ENCODE measurements around the gene MMP24.
"Not testable (repeated sequence)": the region's sequence is repeated elsewhere in the genome, so short reads cannot be mapped to it uniquely, and the experiment has no call there.

Gene MMP24

DNA sequence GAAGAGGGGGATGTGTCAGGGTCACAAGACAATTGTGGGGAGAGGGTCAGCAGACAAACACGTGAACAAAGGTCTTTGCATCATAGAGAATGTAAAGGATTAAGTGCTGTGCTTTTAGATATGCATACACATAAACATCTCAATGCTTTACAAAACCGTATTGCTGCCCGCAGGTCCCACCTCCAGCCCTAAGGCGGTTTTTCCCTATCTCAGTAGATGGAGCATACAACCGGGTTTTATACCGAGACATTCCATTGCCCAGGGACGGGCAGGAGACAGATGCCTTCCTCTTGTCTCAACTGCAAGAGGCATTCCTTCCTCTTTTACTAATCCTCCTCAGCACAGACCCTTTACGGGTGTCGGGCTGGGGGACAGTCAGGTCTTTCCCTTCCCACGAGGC lies 35.8 kb downstream of the MMP24 start:
- DNase-seq, result not testable (repeated sequence)

DNA sequence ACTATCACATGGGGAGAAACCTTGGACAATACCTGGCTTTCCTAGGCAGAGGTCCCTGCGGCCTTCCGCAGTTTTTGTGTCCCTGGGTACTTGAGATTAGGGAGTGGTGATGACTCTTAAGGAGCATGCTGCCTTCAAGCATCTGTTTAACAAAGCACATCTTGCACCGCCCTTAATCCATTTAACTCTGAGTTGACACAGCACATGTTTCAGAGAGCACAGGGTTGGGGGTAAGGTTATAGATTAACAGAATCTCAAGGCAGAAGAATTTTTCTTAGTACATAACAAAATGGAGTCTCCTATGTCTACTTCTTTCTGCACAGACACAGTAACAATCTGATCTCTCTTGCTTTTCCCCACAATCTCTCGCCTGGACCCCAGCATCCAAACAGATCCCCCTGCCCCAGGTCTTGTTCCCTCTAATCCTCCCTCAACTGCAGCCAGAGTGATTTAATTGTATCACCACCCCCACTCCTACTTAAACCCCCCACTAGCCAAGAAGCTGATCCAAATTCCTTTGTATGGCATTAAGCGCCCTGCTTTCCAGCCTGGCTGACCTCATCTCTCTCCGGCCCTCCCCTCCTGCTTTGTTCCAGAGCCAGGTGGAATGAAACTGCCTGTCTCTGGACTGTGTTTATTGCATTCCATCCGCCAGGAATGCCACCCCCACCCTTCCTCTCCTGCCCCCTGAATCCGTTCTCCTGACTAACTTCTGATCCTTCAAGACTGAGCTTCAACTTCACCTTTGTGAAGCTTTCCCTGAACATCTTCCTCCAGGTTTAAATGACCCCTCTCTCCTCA lies 36.4 kb downstream of the MMP24 start:
- not testable (repeated sequence) for DNase-seq

DNA sequence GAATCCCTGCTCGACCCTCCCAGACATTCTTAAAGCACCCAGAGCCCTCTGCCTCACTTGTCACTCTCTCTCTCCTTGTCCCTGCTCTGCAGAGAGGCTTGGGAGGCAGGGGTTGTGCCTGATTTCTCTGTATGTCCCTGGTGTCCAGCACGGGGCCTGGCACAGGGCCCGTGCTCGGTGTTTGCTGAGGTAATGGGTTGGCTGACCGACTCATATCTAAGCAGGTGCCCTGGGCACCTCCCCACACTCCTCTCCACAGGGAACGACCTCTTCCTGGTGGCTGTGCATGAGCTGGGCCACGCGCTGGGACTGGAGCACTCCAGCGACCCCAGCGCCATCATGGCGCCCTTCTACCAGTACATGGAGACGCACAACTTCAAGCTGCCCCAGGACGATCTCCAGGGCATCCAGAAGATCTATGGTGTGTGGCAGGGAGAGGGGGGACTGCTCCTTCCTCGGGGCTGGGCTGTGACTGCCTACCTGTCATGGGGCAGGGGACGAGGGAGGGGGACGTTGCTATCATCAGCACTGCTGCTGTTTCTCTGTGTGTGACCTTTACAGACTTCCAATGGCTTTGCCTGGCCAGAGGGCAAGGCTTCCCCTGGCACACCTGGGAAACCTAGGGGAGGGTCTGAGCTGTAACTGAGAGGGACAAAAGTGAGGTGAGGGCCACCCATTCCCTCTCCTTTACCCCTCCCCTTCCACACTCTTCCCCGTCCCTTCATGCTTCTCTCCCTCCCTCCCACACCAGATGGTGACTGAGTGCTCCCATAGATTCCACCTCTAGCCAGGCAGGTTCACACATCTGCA lies 37.2 kb downstream of the MMP24 start:
- DNase-seq, result no peak

DNA sequence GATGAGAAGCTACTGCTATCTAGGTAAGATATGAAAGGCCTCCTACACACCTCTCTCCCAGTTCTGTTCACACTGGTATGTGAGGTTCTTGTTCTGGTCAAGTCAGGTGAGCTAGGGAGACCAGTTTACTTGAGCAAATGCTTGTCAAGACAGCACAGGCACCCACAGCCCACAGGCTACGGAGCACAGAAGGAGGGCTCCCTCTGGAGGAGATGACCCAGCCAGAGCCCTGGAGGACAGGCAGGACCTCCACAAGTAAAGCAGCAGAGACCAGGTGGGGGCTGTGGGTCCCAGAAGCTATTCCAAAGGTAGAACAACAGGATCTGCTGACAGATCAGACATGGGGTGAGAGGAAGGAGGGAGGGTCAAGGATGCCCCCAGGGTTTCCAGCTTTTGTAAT lies 38.3 kb downstream of the MMP24 start:
- DNase-seq, result no peak

- DNase-seq, result no peak
These were observed 40.6 kb downstream of the MMP24 start for GRCh38 chr20:35267092-35267491.

DNA sequence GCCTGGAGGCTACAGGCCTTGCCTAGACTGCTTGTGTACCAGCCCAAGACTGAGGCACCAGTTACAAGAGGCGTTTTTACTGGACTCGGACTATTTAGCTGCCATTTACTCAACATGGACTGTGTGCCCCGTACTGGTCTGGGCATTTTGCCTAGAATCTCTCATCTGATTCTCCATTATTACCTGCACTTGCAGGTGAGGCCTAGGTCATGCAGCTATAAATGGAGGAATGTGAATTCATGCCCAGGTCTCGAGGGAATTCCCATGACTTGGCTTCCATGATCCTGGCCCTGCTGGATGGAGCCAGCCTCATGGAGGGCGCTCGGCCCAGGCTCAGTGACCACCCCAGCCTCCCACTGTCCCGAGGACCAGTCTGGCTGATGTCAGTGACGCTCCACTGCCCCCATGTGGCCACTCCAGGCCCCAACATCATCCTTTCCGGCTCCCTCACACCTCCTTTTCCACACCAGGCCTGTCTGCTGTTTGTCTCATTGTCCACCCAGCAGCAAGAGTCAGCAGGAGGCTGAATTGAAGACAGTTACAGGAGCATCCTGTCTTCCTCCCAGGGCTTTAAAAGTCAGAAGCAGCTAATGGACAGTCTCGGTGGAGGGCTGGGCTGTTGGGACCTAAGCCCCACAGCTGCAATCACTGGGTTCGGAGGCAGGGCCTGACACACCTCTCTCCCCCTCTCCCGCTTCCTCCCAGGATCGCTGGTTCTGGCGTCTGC lies 42.7 kb downstream of the MMP24 start:
- peak; percentile 59 for DNase-seq

GRCh38 chr20:35270021-35270902 lies 43.8 kb downstream of the MMP24 start:
- no peak for DNase-seq

DNA sequence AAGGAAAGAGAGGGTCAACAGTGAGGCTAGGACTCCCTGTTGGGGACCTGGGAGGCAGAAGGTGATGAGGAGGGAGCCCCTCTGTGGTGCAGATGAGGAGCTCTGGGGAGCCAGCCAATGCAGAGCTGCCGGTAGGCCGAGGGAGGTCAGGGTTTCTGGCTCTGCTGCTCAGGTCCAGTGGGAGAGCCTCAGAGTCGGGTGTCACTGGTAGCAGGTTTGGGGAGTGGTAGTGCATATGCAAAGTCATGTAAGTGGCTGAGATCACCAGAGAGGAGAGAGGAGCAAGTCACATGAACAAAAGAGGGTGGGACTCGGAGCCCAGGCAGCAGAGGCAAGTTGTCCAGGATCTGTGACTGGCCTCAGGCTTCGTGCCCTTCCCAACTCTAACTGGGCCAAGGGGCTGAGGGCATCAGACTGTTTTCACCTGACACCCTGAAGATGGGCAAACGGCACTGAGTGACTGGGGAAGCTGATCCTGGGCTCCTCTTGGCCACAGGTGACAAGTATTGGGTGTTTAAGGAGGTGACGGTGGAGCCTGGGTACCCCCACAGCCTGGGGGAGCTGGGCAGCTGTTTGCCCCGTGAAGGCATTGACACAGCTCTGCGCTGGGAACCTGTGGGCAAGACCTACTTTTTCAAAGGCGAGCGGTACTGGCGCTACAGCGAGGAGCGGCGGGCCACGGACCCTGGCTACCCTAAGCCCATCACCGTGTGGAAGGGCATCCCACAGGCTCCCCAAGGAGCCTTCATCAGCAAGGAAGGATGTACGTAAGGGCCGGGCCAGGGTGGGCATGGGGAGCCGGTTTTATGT lies 44.8 kb downstream of the MMP24 start:
- DNase-seq, result no peak

DNA sequence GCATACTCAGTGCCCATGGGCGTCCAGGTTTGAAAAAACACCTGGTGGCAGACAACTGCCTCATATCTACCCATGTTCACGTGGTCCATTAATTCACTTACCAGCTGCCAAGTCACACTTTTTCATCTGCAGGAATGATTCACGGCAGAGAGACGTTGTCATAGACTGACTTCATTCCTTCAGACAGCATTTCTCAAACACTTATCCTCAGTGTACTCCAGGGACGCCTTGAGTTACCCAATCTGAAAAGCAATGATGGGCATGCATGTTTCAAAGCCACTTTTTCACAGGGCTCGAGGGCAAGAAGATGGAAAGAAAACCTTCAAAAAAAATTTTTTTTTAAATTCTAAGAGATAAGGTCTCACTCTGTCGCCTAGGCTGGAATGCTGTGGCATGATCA lies 45.4 kb downstream of the MMP24 start:
- no peak for DNase-seq

DNA sequence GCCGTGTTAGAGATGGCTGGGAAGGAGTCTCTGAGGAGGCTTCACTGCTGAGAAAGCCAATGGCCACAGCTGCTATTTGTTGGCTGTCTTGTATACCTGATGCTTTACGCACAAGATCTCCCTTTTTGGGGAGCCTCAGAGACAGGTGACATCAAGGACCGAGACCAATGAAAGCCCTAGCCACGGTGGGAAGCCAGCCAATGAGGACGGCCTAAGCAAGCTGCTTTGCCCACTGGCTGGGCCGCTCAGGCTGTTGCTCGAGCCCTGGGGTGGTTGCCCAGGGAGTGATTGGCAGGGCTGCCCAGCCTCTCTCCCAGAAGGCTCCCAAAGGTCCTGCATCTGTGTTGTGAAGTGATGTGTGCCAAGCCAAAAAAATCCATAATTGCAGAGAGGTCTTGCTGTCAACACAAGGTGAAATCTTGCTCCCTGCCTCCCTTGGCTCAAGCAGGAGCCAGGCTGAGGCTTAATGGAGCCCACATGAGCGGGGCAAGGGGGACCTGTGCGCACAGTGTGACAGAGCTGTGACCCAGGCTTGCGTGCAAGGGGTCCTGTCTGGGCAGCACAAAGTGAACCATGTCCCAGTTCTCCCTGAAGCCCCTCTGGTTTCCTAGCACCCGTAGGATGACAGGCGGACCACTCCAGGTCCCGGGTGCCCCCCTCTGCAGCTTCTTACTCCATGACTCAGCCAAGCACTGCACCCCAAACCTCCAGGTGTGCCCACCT lies 47.1 kb downstream of the MMP24 start:
- DNase-seq, result no peak

GRCh38 chr20:35274172-35275092 lies 47.9 kb downstream of the MMP24 start:
- no peak for DNase-seq

- DNase-seq, result no peak
These were observed 49.3 kb downstream of the MMP24 start for GRCh38 chr20:35275741-35276251.

DNA sequence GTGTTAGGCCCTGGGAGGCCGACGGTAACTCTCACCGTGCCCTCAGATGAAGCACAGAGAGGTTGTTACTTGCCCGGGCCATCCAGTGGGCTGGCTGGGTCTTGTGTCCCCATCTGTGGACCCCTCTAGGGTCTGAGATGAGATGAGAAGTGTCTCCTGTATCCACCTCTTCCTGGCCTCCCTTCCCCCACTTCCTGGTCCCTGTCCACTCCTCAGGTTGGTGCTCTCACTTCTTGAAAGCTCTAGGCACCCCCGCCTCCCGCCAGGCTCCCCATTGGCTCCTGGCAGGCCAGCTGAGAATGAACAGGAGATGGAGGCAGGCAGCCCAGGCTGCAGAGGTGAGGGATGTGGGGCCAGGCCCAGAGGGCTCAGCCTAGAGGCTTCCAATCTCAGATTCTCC lies 49.9 kb downstream of the MMP24 start:
- no peak for DNase-seq

- DNase-seq, result no peak
These were observed 50.6 kb downstream of the MMP24 start for GRCh38 chr20:35277127-35277526.

- peak; percentile 96 for DNase-seq
These were observed 51.3 kb downstream of the MMP24 start, which contains the start of gene MMP24OS for GRCh38 chr20:35277531-35278395. MMP24OS (minus strand) TSS chr20:35278122; CDS start chr20:35277929, 193 bp downstream.

- no peak for DNase-seq
These were observed 52.5 kb downstream of the MMP24 start for GRCh38 chr20:35279040-35279439.

GRCh38 chr20:35279533-35280174 lies 53.2 kb downstream of the MMP24 start:
- no peak for DNase-seq

DNA sequence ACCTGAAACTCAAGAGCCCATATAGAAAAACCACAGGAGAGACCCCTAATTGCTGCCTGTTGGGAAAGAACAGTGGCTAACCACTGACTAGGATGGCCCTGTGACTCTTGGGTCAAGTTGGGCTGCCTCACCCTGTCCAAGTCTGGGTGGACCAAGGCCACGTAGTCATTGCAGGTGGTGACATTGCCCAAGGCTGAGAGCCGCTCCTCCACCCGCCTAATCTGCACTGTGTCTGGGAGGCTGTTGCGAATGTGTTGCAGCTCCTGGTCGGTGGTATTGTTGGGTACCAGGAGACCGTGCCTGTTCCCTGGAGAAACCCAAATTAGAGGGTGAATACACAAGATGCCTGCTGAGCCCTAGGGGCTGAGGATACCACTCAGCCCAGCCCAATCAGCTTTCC lies 54.0 kb downstream of the MMP24 start:
- DNase-seq, result no peak
